Gastroesophageal sphincter (tissue), 4 donors: ENCODE data around the gene TMEM37. TPM values are rescaled to one million over a fixed set of nuclear protein-coding genes. Genes with fewer than 3 reads are reported as not detected.
A peak's percentile ranks its signal among the peaks of the same experiment; 100 is the strongest.

Source experiments
- ATAC-seq: fragments of 150-250 bp; one replicate; pipeline ENCODE4 v1.9.1; 2016; ENCODE audit warnings: mild to moderate bottlenecking, moderate library complexity
- H3K27ac ChIP-seq, 4 donors: fragments of 200-600 bp; sonication (generic) in 3 of 4; 1 replicate in 3 of 4; 2 replicates in 1 of 4; pipeline ENCODE4 v1.5.1; 2016 to 2019
- H3K27me3 ChIP-seq: fragments of 200-600 bp; sonication (generic); one replicate; pipeline ENCODE4 v1.5.1; 2019
- H3K36me3 ChIP-seq, 2 donors: fragments of 200-600 bp; sonication (generic); one replicate each; pipeline ENCODE4 v1.5.1; 2019; ENCODE audit warnings: control low read depth in 1 of 2
- H3K4me1 ChIP-seq, 3 donors: fragments of 200-600 bp; sonication (generic); 1 replicate in 2 of 3; 2 replicates in 1 of 3; pipeline ENCODE4 v1.5.1; 2016 to 2019; ENCODE audit warnings: control low read depth in 2 of 3
- H3K4me3 ChIP-seq, 2 donors: fragments of 200-600 bp; sonication (generic); one replicate each; pipeline ENCODE4 v1.5.1; 2019; ENCODE audit warnings: mild to moderate bottlenecking in 1 of 2, moderate library complexity in 1 of 2
- H3K9me3 ChIP-seq, 3 donors: fragments of 200-600 bp; sonication (generic); one replicate each; pipeline ENCODE4 v1.5.1; 2017 to 2019; ENCODE audit warnings: control low read depth in 2 of 3
- EP300 ChIP-seq: sonication (generic); formaldehyde crosslinking; IDR thresholded peaks from one replicate; pipeline ENCODE4 v1.6.1; 2017; ENCODE audit warnings: antibody characterized with exemption, mild to moderate bottlenecking
- POLR2A ChIP-seq, 2 donors: fragments of 450-650 bp; IDR thresholded peaks; one replicate each; pipeline ENCODE4 v1.6.1; 2017; ENCODE audit warnings: antibody characterized with exemption in 2 of 2, mild to moderate bottlenecking in 2 of 2, moderate library complexity in 1 of 2
- POLR2AphosphoS5 ChIP-seq: sonication (generic); formaldehyde crosslinking; IDR thresholded peaks from one replicate; pipeline ENCODE4 v1.6.1; 2017; ENCODE audit warnings: antibody characterized with exemption
- WGBS, 2 donors: methylation state at CpG; one replicate each; pipeline ENCODE4 v1.1.5; 2018; ENCODE audit warnings: low coverage in 1 of 2; 5-methylcytosine and 5-hydroxymethylcytosine counted together
- total RNA-seq, 4 donors: library from RNA; depleted of rRNA; stranded (reverse); fragments of >200 nt; gene quantifications; one replicate each; pipeline ENCODE4 v1.1.0, GENCODE V29; 2016
- TF ChIP-seq, protein P1 (sequence below), 4 experiments: fragments of 200-600 bp in 2 of 4; fragments of 450-650 bp in 2 of 4; sonication (generic) in 1 of 4; IDR thresholded peaks; one replicate each; pipeline ENCODE4 v1.5.1; 2017 to 2019; ENCODE audit warnings: antibody characterized with exemption in 4 of 4, mild to moderate bottlenecking in 2 of 4, moderate library complexity in 2 of 4

The TMEM37 gene
- total RNA-seq, 4 donors from 2014 or later = 3.0 to 8.1 (median 5.2) TPM; not detected in 1

DNA sequence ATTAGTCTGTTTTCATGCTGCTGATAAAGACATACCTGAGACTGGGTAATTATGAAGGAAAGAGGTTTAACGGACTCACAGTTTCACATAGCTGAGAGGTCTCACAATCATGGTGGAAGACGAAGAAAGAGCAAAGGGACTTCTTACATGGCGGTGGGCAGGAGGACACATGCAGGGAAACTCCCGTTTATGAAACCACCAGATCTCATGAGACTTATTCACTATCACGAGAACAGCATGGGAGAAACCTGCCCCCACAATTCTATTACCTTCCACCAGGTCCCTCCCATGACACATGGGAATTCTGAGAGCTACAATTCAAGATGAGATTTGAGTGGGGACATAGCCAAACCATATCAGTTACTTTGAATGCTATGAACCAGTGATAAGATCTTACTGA is 48.5 kb downstream of the TMEM37 start:
- no peak for TF ChIP-seq EP300
- TF ChIP-seq POLR2AphosphoS5 = no peak
- no peak for TF ChIP-seq POLR2A (IDR thresholded peaks at IDR 0.05)
- TF ChIP-seq, protein P1, sequence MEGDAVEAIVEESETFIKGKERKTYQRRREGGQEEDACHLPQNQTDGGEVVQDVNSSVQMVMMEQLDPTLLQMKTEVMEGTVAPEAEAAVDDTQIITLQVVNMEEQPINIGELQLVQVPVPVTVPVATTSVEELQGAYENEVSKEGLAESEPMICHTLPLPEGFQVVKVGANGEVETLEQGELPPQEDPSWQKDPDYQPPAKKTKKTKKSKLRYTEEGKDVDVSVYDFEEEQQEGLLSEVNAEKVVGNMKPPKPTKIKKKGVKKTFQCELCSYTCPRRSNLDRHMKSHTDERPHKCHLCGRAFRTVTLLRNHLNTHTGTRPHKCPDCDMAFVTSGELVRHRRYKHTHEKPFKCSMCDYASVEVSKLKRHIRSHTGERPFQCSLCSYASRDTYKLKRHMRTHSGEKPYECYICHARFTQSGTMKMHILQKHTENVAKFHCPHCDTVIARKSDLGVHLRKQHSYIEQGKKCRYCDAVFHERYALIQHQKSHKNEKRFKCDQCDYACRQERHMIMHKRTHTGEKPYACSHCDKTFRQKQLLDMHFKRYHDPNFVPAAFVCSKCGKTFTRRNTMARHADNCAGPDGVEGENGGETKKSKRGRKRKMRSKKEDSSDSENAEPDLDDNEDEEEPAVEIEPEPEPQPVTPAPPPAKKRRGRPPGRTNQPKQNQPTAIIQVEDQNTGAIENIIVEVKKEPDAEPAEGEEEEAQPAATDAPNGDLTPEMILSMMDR (IDR thresholded peaks at IDR 0.05) = no peak
- Histone ChIP-seq H3K9me3 (no peaks in the 10 kb centered on the region), H3K27me3 (peaks cover 22% of the 10 kb centered on the region), H3K36me3 (no peaks in the 10 kb centered on the region), H3K4me1 (peaks cover 0 to 12% (median 0%) of the 10 kb centered on the region in 3 donors), H3K4me3 (no peak overlapping the region), H3K27ac (no peak overlapping the region)
- ATAC-seq = no peak
- 89% methylated on average over 5 of the region's 5 CpGs; no CpG with 5 or more reads in 1 of the 2 donors for WGBS, 2 donors

DNA sequence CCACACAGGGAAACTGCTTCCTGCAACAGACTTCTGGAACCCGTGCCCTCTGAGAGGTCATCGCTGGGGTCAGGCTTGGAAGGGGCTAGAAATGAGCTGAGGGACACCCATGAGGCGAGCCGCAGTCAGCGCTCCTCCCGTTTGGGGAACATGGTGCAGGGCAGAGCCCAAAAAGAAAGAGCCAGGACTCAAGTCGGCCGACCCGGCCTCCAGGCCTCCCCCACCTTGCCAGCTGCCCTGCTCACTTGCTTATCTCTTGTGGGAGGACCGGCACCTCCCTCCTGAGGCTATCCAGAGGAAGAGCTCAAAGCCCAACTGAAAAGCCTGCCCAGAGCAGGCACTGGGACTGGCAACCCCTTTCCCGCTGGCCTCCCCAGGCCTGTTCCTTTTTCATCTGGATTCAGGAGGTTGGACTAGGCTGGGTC is 49.1 kb downstream of the TMEM37 start:
- ATAC-seq = no peak
- H3K36me3 ChIP-seq = no peaks in the 10 kb centered on the region
- no peak overlapping the region for H3K27ac ChIP-seq
- no peaks in the 10 kb centered on the region for H3K9me3 ChIP-seq
- H3K4me1 ChIP-seq = peaks cover 0 to 16% (median 0%) of the 10 kb centered on the region in 3 donors
- TF ChIP-seq, protein P1 (IDR thresholded peaks at IDR 0.05) = no peak
- TF ChIP-seq EP300 (no peak), POLR2AphosphoS5 (no peak), POLR2A (IDR thresholded peaks at IDR 0.05) (no peak)
- H3K27me3 ChIP-seq = peaks cover 22% of the 10 kb centered on the region
- 83% methylated on average over 1 of the region's 11 CpGs; no CpG with 5 or more reads in 1 of the 2 donors for whole genome bisulfite sequencing, 2 donors
- H3K4me3 ChIP-seq = no peak overlapping the region

DNA sequence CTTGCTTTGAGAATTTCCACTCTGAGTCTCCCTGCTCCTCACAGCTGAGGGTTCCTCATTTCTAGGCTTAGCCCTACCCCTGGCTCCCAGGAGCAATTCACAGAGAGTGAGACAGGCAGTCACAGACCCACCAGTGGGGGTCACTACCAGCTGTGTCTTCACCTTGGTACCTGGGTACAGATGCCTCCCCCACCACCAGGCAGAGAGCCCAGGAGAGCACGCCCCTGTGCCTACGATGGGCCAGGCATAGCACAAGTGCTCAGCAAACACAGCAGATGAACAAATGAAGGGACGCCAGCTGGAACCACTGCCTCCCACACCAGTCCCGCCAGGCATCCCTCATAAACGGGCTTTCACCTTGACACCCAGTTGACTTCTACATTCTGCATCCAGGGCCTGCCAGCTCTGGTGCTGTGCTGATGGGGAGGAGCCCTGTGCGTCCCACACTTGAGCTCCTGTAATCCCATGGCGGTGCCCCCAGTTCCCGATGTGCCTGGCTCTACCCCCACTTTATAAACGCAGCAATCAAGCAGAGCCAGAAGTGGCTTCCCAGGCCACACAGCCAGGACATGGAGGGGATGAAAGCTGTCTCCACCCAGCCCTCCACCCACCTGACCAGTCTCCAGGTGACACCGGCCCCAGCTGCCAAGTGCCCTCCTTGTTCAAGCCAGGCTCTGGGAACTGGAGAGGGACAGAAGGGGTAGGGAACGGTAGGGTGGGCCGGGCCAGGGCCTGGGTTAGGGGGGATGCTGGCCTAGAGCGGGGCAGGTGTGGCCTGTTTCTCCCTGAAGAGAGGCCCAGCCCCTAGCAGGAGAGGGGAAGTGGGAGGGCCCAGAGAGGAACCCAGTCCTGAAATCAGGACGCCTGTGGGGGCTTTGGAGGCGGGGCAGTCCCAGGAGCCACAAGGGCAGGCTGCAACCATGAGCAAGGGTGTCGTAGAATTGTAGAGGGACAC is 50.1 kb downstream of the TMEM37 start:
- no peak overlapping the region for H3K27ac ChIP-seq
- 93% methylated on average over 3 of the region's 16 CpGs; no CpG with 5 or more reads in 1 of the 2 donors for WGBS, 2 donors
- H3K4me3 ChIP-seq = no peak overlapping the region
- no peaks in the 10 kb centered on the region for H3K9me3 ChIP-seq
- no peaks in the 10 kb centered on the region for H3K36me3 ChIP-seq
- H3K27me3 ChIP-seq = peaks cover 16% of the 10 kb centered on the region
- ATAC-seq = no peak
- peaks cover 0 to 7% (median 0%) of the 10 kb centered on the region in 3 donors for H3K4me1 ChIP-seq
- no peak for TF ChIP-seq POLR2A (IDR thresholded peaks at IDR 0.05)
- TF ChIP-seq, protein P1 (IDR thresholded peaks at IDR 0.05) = no peak
- TF ChIP-seq EP300 = no peak
- no peak for TF ChIP-seq POLR2AphosphoS5

DNA sequence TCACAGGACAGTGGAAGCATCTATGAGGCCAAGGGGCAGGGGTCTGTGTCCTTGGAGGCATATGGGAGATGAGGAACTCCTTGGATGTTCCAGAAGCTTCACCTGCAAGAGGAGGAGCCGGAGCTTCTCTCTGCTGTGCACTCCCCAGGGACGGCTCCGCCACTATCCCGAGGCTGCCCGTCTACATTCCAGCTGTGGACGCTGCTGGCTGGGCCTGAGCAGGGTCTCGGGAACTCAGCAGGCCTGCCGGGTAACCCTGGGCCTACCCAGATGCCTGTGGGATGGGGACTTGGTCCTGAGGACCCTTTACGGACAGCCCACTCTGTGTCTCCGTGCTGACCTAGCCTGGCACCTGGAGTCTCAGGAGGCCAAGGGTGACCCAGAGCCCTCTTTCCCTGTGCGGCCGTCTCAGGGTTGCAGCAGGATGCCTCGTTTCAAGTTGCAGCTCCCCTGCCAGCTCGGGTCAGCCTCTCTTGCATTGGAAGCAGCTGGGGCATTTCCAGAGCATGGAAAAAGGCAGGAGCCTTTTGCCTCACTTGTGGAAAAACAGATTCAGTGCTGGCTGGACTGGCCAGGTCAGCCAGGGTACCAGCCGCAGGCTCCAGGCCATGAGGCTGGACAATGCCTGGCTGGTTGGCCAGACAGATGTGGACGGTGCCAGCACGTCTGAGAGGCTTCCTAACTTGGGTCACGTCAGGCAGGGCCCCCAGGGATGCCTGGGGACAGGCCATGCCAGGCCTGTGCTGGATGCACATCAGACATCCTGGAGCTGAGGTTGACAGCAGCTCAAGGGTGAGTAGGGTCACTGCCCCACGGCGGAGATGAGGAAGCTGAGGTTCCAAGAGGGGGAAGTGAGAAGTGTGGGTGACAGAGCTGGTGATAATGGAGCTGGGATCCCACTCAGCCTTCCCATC is 51.1 kb downstream of the TMEM37 start:
- Histone ChIP-seq H3K4me1 (peaks cover 0 to 6% (median 0%) of the 10 kb centered on the region in 3 donors), H3K27me3 (peaks cover 6% of the 10 kb centered on the region), H3K4me3 (no peak overlapping the region), H3K9me3 (no peaks in the 10 kb centered on the region), H3K27ac (no peak overlapping the region), H3K36me3 (no peaks in the 10 kb centered on the region)
- TF ChIP-seq POLR2AphosphoS5 (no peak), POLR2A (IDR thresholded peaks at IDR 0.05) (no peak), EP300 (no peak)
- TF ChIP-seq, protein P1 (IDR thresholded peaks at IDR 0.05) = no peak
- peak; percentile 15 for ATAC-seq
- 60% methylated on average over 2 of the region's 20 CpGs; no CpG with 5 or more reads in 1 of the 2 donors for WGBS, 2 donors
